Hematopoietic multipotent progenitor cell treated with erythropoietin and hydrocortisone succinate and interleukin-3 and kit ligand, for 4 days (in vitro differentiated cells): ENCODE measurements around the gene ASTN2.
A peak's percentile ranks its signal among the peaks of the same experiment; 100 is the strongest.

Experiments used
- DNase-seq: peaks from one replicate; pipeline ENCODE4 v3.0.0-alpha.2; 2015

ASTN2 gene

DNA sequence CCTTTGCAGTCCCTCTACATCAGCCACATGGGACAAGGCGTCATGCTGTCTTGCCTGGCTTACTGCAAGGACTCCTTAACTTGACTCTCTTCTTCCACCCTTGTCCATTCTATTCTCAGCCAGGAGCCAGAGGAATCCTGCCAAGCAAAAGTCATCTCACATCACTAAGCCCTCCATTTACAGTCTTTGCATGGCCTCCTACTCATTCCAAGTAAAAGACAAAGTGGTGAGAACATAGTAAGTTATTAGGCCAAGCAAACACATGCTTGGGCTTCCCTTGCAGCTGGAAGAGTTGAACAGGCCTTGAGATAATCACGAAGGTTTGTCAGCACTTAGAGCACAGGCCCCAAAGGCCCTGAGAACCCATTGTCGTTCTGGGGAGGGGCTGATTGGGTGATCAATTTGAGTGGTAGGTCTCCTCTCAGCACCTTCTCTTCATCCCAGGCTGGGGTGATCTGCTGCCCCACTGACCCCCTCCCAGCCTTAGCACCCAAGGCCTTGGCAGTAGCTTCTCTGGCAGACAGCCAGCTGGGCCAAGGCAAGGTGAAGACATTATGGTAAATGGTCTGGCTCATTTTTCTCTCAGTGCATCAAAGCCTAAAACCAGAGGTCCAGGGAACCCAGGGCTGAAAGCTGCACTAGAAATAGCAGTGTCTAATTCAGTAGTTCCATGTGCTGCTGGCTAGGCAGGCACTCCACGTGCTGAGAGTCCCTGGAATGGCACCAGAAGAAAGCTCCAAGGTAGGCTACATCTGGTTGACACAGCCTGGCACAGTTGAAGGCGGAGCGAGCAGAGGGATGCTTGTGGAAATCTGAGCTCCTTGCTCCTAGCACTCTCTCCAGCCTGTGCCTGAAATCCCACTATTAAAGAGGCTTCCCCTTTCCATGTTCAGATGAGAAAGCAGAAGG, 121.4 kb downstream of the ASTN2 start:
- no peak for DNase-seq

DNA sequence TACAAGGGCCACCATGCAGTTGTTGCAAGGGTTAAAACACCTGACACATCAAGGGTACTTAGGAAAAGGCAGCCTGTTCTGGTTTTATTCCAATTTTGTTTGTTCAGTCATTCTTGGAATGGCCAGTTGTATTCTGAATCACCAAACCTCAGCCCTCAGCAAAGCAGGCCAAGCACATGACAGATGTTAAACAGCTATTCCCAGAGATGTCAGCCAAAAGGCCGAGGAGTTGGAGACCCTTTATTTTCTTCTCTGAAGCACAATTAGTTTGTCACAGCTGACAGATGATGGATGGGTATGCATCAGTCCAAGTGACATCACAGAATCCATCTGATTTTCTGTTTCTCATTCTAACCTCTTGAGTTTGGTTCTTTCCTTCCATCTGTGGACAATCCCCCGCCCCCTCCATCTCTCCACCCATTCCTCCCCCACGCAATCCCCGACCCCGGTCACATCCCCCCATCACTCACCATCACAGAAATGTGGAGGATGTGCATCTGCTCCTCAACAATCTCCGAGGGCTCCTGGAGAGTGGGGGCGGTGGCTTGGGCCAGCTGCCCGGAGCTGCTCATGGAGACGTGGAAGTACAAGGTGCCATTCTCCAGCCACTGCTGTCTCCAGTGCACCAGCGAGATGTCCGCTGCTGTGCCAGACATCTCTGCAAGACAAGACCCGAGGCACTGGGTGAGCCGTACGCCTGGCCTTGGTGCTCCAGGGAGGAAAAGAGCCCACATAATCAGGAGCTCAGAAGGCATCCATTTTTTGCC, 123.8 kb downstream of the ASTN2 start:
- no peak for DNase-seq

DNA sequence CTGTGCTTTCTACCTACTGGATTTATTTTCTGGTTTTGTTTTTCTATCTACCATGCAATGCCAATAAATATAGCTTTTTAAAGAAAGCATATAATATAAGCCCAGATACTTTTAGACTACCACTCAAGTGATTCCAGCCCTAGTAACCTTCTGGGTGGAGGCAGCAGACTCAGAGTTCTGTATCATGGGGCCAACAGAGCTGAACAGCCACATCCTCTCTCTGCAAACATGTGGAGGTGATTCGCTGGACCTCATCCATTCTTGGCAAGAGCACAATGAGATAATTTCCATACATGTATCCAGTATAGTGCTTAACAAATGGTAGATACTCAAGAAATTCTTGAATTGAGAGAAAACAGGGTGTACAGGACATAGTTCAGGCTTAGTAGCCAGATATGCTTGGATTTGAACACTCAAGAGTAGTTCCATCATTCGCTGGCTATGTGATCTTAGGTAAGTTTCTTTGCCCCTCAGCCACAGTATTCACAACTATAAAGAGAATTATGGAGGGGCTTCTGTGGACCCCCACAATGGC, 124.5 kb downstream of the ASTN2 start:
- DNase-seq, result no peak

DNA sequence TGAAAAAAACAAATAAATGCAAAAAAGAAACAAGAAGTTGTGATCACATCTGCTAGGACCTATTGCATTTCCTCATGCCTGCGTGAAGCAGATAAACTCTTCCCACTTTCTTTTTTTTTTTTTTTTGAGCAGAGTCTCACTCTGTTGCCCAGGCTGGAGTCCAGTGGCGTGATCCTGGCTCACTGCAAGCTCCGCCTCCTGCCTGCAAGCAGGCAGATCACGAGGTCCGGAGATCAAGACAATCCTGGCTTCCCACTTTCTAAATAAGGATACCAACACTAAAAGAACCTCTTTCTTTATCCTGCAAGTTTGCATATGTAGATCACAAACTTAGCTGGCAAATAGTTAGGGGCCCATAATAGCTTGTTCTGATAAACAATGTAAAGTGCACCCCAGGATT, 128.6 kb downstream of the ASTN2 start:
- no peak for DNase-seq

DNA sequence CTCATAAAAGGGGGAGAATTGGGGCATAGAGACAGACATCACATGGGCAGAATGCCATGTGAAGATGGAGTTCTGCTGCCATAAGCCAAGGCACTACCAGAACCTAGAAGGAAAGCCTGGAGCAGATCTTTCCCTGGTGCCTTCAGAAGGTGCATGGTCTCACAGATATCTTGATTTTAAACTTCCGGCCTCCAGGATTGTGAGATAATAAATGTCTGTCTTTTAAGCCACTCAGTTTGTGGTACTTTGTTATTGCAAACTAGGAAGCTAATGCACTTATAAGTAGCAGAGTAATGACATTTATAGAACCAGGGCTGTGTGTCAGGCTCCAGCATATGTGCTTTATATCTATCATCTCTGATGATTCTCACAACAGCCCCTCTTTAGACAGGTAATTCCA, 130.4 kb downstream of the ASTN2 start:
- DNase-seq, result no peak

DNA sequence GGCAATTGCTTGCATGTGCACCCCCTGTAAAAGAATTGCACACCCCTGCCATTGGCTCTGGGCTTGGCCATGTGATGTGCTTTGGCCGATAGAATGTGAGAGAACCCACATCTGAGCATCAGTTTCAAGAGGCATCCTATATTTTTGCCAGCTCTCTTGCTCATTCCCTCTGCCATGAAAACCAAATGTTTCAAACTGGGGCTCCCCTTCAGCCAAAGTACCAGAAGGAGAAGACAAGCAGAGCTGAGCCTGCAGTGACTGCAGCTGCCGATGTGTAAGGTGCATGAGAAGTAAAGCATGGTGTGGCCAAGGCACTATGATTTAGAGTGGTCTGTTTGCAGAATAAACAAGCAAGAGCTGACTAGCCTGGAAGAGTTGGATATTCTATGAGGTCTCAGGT, 132.3 kb downstream of the ASTN2 start:
- DNase-seq, result no peak

DNA sequence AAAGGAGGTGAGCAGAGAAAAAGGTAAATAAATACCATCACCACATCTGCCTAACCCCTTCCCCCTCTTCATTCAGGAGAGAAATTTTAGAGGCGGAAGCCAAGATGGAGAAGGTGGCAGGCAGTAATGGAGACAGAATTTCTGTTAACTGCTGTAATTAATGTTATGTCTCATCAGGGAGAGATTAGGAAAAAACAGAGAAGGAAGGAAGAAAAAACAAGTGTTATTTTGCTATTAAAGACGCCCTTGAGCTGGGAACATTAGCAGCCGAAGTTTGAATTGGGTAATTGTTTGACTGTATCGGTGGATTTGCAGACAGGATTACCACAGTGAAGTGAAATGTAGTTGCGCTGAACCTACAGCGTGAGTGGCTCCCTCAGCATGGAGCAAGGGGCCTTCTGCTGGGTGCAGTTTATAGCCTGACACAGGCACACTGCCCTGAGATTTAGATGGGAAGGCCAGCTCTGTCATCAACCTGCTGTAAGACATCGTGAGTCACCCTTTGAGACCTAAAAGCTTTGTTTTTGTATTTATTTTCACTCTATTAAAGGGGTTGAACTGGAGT, 136.3 kb downstream of the ASTN2 start:
- DNase-seq, result no peak

DNA sequence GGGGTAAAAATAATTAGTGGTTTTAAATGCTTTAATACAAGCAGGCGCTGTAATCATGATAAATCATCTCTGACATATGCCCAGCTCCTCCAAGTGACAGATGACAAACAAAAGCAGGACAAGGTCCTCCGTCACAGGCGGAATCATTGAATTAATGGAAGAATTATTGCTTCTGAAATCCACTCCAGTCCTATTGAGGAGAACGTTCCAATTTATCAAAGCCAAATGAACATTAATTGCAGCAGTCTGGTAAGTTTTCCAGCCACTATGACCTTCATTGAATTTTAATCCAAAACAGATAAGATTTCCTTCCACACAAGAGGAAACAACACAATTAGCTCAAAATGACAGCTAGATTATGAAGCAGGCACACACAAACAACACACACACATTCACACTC, 136.8 kb downstream of the ASTN2 start:
- DNase-seq, result no peak

DNA sequence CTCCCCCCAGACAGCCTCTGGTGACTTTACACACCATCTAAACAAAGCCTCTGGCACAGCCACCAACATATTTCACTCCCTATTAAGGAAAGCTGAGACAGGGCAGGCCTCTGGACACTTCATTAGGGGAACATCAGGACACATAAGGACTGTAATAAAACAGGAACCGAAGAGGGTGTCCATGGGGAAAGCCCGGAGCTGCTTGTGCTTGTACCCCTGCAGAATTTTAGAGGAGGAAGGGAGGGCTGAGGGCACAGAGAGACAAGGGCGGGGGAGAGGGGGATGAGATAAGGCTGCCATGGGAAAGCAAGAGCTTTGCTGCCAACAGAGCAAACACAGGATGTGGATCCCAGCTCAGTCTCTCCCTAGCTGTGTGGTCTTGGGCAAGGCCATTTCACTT, 138.4 kb downstream of the ASTN2 start:
- no peak for DNase-seq

DNA sequence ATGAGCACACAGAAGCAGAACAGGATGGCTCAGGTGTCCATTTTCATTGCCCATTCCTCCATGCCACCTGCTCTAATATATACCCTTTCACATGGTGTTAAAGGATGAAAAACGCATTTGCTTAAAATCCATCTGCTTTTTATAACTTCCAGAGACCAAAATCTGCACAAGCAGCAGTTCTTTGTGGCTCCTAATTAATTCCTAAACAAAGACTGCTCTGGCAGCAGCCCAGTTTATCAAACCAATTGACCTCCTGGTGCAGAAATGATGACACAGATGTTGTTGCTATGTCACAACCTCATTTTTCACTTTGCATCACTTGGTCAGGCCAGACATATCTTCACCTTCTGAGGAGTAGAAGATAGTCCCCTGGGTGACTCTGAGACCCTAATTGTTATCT, 141.2 kb downstream of the ASTN2 start:
- no peak for DNase-seq

DNA sequence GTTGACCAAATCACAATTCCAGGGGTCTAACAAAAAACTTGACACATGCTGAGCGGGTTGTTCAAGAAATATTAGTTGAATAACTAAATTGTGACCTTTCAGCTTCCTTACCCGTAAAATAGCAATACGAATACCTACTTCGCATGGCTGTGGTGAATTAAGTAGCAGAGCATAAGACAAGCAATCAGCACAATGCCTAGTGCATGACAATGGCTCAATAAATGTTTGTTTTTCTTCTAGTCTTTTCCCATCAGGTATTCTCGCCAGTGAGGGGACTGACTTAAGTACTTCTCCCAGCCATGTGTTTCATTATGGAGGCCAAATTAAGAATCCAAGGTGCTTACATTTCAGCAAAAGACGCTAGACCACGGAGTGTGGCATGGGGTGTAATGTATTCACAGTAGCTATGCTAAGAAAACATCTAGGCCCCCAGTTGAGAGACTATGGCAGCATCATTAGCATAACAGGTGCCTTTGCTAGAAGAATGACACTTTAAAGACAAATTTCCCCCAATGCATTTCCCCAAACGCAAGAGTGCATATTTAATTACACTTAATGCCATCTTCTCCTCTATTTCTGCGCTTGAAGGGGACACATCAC, 145.9 kb downstream of the ASTN2 start:
- no peak for DNase-seq

DNA sequence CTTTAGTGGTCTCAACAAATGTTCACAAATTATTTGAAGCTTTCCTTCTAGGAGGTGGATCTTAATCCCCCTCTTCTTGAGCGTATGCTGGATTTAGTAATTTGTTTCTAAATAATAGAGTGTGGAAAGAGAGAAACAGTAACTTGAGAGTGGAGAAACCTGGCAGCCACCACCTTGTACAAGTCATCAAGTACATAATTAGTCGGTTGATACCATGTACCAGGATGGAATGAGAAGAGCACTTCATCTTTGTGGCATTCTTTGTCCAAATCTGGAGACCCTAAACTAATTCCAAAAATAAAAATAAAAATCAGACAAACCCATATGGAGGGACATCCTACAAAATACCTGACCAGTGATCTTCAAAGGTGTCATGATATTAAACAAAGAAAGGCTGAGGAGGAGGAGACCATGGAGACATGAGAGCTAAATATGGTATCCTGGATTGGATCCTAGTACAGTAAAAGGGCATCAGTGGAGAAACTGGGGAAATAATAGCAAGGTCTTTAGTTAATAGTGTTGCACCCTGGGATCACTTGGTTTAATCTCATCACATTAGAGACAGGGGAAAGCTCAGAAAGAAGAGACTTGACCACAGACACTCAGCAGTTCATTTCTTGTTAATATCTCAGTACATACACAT, 147.9 kb downstream of the ASTN2 start:
- no peak for DNase-seq

DNA sequence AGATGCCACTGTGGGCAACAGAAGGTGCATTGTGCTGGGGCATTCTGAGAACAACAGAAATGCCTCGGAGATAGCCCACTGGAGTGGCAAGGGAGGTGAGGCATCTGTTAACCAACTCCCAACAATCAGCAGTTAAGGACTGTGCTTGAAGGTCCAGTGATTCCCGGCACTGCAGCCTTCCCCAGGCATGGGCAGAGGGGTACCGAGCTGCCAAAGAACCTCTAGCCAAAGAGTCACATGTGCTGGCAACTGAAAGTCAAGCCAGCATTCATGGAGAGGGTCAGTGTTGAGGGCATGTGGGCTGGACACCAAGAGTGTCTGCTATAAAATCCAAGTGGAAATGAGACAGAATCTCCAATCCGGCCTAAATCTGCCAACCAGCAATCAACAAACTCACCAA, 149.6 kb downstream of the ASTN2 start:
- DNase-seq, result no peak

DNA sequence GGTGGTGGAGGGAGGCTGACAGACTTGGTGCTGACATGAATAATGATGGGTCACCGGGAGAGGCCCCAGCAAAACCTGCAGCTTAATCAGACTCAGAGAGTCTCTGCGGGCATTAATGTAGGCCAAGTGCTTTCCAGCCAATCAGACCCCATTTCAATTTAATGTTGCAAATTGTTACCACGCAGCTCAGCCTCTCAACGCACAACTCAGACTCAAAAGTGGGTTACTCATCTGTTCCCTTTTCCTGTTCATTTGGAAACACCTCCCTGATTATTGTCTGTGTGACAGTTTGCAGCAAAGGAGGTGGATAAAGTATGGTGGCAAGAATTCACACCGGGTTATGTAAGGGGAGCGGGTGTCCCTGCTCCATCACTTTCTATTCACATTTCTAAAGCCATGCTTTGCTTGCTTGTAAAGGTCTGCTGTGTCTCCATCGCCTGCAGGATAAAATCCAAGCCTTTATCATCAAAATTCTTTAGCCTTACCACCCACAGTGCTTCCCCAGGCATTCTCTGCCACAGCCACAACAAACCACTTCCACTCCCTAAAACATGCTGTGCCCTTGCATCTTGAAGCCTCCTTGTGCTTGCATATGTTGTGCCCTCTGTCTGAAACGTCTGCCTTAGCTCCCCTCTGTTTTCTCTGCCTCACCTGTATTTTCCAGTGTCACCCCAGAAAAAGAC, 156.5 kb downstream of the ASTN2 start:
- no peak for DNase-seq

DNA sequence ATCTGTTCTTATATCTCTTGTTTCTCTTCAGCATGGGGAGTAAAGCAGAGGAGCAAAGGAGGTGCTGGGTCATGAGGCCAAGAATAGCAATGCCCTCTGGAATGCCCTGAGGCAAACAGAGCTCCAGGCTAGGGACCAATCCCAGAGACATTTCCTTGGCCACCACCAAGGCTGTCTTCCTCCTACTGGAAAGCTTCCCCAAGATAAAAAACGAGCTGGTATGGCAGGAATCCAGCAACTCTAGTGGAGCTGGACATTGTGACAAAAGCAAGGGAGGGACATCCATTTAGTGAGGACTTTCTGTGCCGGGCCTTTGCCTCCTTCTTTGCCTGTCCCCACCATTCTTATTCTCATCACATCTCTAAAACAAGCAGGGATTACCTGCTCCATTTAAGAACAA, 161.6 kb downstream of the ASTN2 start:
- DNase-seq, result no peak

DNA sequence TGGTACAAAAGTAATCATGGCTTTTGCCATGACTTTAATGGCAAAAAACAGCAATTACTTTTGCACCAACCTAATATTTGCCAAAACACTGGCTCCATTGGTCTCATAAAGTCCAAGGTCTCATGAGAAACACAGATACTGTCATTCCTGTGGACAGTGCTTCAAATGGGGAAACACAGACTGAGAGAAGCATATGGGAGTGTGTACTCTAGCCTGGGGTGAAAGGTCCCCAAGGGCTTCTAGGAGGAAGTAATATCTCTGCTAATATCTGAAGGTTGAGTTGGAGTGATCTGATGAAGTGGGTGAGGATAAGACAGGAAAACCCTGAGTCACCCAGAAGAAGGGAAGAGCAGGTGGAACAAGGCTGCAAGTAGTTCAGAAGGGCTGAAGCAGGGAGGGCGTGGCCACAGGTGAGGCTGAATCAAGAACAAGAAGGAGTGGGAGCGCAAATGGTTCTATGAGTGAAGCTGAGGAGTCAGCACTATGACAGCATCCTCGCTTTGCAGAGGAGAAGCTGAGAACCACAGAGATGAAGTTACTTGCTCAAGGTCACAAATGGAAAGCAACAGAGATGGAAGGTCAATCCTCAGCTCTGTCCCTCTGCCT, 164.1 kb downstream of the ASTN2 start:
- DNase-seq, result no peak

DNA sequence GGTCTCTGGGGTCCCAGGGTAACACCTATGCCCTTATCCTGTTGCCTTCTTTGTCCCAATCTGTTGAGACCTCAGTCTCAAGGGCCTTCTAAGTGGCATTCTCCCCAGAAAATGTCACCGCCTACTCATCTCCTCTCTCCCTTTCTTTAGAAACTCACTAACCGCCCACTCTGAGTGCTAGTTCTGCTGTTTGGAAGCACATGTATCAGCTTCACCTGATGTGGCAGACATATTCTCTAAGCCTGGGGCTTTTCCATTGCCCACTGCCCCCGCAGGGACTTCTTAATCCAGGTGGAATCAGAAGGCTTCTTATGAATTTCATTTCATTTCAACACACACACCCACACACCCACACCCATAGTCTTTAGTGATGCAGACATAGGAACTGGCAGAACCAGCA, 165.1 kb downstream of the ASTN2 start:
- DNase-seq, result no peak

DNA sequence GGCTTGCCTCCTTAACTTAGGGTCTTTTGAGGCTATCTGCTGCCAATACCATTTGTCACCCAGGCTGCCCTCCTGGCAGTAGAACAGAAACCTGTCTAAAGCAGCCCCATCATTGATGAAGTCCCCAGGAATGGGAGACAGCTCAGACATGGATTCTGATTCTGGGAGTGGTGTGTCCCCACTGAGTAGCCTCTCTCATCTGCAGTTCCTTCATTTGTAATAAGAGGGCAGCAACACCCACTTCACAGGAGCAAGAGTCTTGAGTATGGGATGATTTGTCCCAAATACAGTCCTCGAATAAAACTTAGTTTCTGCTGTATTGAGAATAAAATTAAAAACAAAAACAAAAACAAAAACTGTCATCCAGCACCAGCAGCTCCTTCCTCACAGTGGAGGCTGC, 167.6 kb downstream of the ASTN2 start:
- DNase-seq, result peak; percentile 10

DNA sequence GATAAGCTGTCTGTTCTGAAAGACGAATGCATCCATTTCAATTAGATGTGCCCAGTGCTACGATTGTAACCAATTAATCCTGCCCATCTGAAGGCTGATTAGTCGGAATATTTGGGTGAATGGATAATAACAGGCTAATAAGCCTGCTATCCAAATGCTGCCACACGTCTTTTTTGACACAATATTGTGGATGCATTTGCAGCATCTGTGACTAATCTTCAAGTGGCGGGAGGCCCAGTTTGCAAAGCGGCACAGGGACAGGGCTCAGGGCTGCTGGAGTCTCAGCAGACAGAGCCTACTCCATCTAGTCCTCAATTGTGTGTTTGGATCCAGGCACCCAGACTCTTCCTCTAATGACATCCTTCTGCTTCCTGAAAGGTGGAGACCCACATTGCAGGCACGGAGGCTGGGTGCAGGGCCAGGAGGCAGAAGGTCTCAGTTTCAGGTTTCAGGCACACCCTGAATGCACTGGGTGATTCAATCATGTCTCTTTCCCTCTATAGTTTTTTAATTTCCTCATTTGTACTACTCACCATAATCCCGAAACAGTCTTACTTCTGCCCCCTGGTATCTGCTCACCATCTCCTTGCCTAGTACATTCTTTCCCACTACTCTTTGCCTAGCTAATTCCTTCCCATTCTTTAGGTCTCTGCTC, 169.6 kb downstream of the ASTN2 start:
- no peak for DNase-seq

DNA sequence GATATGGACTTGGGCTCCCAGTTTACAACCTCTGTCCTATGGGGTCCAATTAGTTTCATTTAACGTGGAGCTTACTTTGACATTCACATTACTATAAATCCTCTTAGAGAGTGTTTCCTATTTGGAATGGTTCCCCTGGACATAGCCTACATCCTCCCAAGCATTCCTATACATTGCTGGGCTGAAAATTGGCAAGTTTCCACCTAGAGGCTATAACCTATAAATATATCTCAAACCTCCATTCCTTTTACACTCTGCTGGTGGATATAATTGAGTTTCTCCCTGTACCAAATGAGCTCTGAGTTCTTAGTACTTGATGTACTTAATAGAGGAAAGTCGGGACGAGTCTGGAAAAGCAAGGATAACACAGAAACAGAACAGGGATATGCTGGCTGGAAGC, 172.8 kb downstream of the ASTN2 start:
- DNase-seq, result no peak

DNA sequence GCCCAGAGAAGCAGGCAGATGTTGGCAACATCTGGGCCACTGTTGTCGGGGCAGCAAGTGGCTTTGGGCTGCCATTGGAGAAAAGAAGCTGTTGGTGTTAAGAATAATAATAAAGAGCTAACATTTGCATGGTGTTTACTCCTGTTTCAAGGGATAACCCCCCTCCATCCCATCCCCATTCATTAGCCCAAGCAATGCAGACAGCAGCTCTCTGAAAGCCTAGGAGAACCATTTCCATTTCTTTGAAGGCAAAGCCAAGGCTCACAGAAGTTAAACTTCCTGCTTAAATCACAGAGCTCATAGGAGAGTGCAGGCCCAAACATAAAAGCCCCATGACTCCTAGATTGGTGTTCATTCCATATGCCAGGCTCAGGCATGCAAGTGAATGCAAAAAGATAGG, 175.4 kb downstream of the ASTN2 start:
- DNase-seq, result no peak
